Left forelimb (tissue), 1 donor: ENCODE measurements around the gene USP40.

Source experiments
- DNase-seq: peaks from one replicate; pipeline ENCODE4 v3.0.0-alpha.2; 2018; ENCODE audit warnings: low spot score

Gene USP40

GRCh38 chr2:233458826-233459225, 107.8 kb downstream of the USP40 start:
- DNase-seq, result no peak

GRCh38 chr2:233458031-233458610, 108.5 kb downstream of the USP40 start:
- DNase-seq, result no peak

- no peak for DNase-seq
Measured at GRCh38 chr2:233457356-233457755, 109.2 kb downstream of the USP40 start.

- no peak for DNase-seq
Measured at GRCh38 chr2:233456934-233457333, 109.6 kb downstream of the USP40 start.

- DNase-seq, result no peak
Measured at GRCh38 chr2:233456111-233456510, 110.5 kb downstream of the USP40 start.

GRCh38 chr2:233455491-233455890, 111.1 kb downstream of the USP40 start:
- no peak for DNase-seq

GRCh38 chr2:233455006-233455405, 111.6 kb downstream of the USP40 start:
- no peak for DNase-seq

GRCh38 chr2:233453916-233454315, 112.7 kb downstream of the USP40 start:
- DNase-seq, result no peak

- DNase-seq, result peak; percentile 46
Measured at GRCh38 chr2:233453111-233453915, 113.3 kb downstream of the USP40 start.

GRCh38 chr2:233451950-233452349, 114.6 kb downstream of the USP40 start:
- DNase-seq, result no peak

GRCh38 chr2:233450864-233451575, 115.6 kb downstream of the USP40 start:
- DNase-seq, result peak; percentile 34

GRCh38 chr2:233449921-233450863, 116.4 kb downstream of the USP40 start:
- DNase-seq, result peak; percentile 63

- peak; percentile 72 for DNase-seq
Measured at GRCh38 chr2:233449081-233449901, 117.3 kb downstream of the USP40 start.

GRCh38 chr2:233448575-233448974, 118.0 kb downstream of the USP40 start:
- no peak for DNase-seq

GRCh38 chr2:233448220-233448559, 118.4 kb downstream of the USP40 start:
- peak; percentile 36 for DNase-seq

GRCh38 chr2:233447506-233448219, 118.9 kb downstream of the USP40 start:
- DNase-seq, result peak; percentile 51

GRCh38 chr2:233446606-233447305, 119.8 kb downstream of the USP40 start:
- DNase-seq, result peak; percentile 60

GRCh38 chr2:233446121-233446520, 120.5 kb downstream of the USP40 start:
- no peak for DNase-seq

- DNase-seq, result peak; percentile 42
Measured at GRCh38 chr2:233445152-233445830, 121.3 kb downstream of the USP40 start.
